IMR-90 (cell line): ENCODE measurements around the gene DNAH6. TPM values are rescaled to one million over a fixed set of nuclear protein-coding genes. Genes with fewer than 3 reads are reported as not detected.
A peak's percentile ranks its signal among the peaks of the same experiment; 100 is the strongest.

Experiments
- ATAC-seq: fragments of 200-7000 bp; cut with Tn5 transposase; 2 replicates; pipeline ENCODE4 v1.9.1; 2020; ENCODE audit warnings: low read depth, mild to moderate bottlenecking, moderate library complexity
- BruUV-seq: library from RNA; stranded (reverse); fragments of 400-500 nt; replicated peaks from 2 replicates; lab custom pipeline; 2021; lab: Mats Ljungman, UMichigan
- CTCF ChIA-PET: fragments of 300-600 bp; formaldehyde crosslinking; extraction: SDS; loops from one replicate; lab custom pipeline; 2021; ENCODE audit warnings: antibody characterized with exemption; lab: Yijun Ruan, JAX
- POLR2A ChIA-PET: fragments of 300-600 bp; sonication (Branson Sonifier 250); formaldehyde crosslinking; loops from one replicate; lab custom pipeline; 2022; ENCODE audit warnings: antibody characterized with exemption; ENCODE audit not compliant: unreplicated experiment; lab: Charles Lee
- DNase-seq: peaks from one replicate; pipeline ENCODE4 v3.0.0; 2013
- H2AFZ ChIP-seq: replicated peaks from 2 replicates; pipeline ENCODE3; 2013; ENCODE audit warnings: low read length, mild to moderate bottlenecking; ENCODE audit not compliant: poor library complexity
- H2AK5ac ChIP-seq: 2 replicates; pipeline ENCODE4 v1.6.1; 2013; ENCODE audit warnings: low read depth, low read length, inconsistent platforms
- H2AK9ac ChIP-seq: replicated peaks from 2 replicates; pipeline ENCODE3; 2013; ENCODE audit warnings: mild to moderate bottlenecking, low read depth, low read length, moderate library complexity; ENCODE audit not compliant: poor library complexity
- H2BK120ac ChIP-seq: 2 replicates; pipeline ENCODE4 v1.6.1; 2013; ENCODE audit warnings: low read depth, low read length, inconsistent platforms
- H2BK15ac ChIP-seq: 3 replicates; pipeline ENCODE4 v1.6.1; 2013; ENCODE audit warnings: low read depth, low read length, inconsistent platforms
- H2BK20ac ChIP-seq: 2 replicates; pipeline ENCODE4 v1.6.1; 2013; ENCODE audit warnings: low read depth, mild to moderate bottlenecking, inconsistent platforms, low read length, moderate library complexity
- H2BK5ac ChIP-seq: 2 replicates; pipeline ENCODE4 v1.6.1; 2013; ENCODE audit warnings: mild to moderate bottlenecking, low read depth, low read length, inconsistent platforms; ENCODE audit not compliant: poor library complexity, severe bottlenecking
- H3K14ac ChIP-seq: replicated peaks from 2 replicates; pipeline ENCODE4 v1.6.1; 2013; ENCODE audit warnings: low read depth, low read length, inconsistent platforms
- H3K18ac ChIP-seq: 2 replicates; pipeline ENCODE4 v1.6.1; 2013; ENCODE audit warnings: low read depth, low read length, control low read depth
- H3K23ac ChIP-seq: 2 replicates; pipeline ENCODE4 v1.6.1; 2013; ENCODE audit warnings: low read depth, low read length, inconsistent platforms
- H3K27ac ChIP-seq: 2 replicates; pipeline ENCODE4 v1.5.1; 2013; ENCODE audit warnings: mild to moderate bottlenecking, control low read depth, low read length; ENCODE audit not compliant: insufficient read depth
- H3K27me3 ChIP-seq: 2 replicates; pipeline ENCODE4 v1.6.1; 2013; ENCODE audit warnings: low read length; ENCODE audit not compliant: control insufficient read depth, insufficient read depth
- H3K36me3 ChIP-seq: 2 replicates; pipeline ENCODE4 v1.6.1; 2013; ENCODE audit warnings: low read length, mixed read lengths; ENCODE audit not compliant: control insufficient read depth, insufficient read depth
- H3K4ac ChIP-seq: 2 replicates; pipeline ENCODE4 v1.6.1; 2013; ENCODE audit warnings: low read depth, low read length, inconsistent platforms
- H3K4me1 ChIP-seq: 2 replicates; pipeline ENCODE4 v1.6.1; 2013; ENCODE audit warnings: low read length, mixed read lengths; ENCODE audit not compliant: control insufficient read depth, insufficient read depth
- H3K4me2 ChIP-seq: 2 replicates; pipeline ENCODE4 v1.6.1; 2013; ENCODE audit warnings: low read depth, mild to moderate bottlenecking, control low read depth, low read length, moderate library complexity
- H3K4me3 ChIP-seq: 2 replicates; pipeline ENCODE4 v1.5.1; 2013; ENCODE audit warnings: low read depth, mild to moderate bottlenecking, control low read depth, low read length, moderate library complexity; ENCODE audit not compliant: insufficient read depth
- H3K56ac ChIP-seq: 2 replicates; pipeline ENCODE4 v1.6.1; 2013; ENCODE audit warnings: low read length, inconsistent platforms; ENCODE audit not compliant: insufficient read depth; ENCODE audit errors: extremely low read depth
- H3K79me1 ChIP-seq, 2 experiments: 2 replicates each; pipeline ENCODE4 v1.6.1; 2013; ENCODE audit warnings: low read length in 2 of 2, inconsistent platforms in 1 of 2, low read depth in 1 of 2
- H3K9ac ChIP-seq: 2 replicates; pipeline ENCODE4 v1.6.1; 2013; ENCODE audit warnings: low read depth, low read length, control low read depth
- H3K9me1 ChIP-seq: 2 replicates; pipeline ENCODE4 v1.6.1; 2013; ENCODE audit warnings: low read length, inconsistent platforms; ENCODE audit not compliant: insufficient read depth
- H3K9me3 ChIP-seq: 2 replicates; pipeline ENCODE4 v1.6.1; 2013; ENCODE audit warnings: low read length; ENCODE audit not compliant: control insufficient read depth, insufficient read depth
- H4K20me1 ChIP-seq: 2 replicates; pipeline ENCODE4 v1.6.1; 2013; ENCODE audit warnings: low read length, inconsistent platforms; ENCODE audit not compliant: insufficient read depth
- H4K5ac ChIP-seq: 2 replicates; pipeline ENCODE4 v1.6.1; 2013; ENCODE audit warnings: mild to moderate bottlenecking, low read depth, low read length, control low read depth
- H4K8ac ChIP-seq, 2 experiments: 2 replicates each; pipeline ENCODE4 v1.6.1; 2013; ENCODE audit warnings: low read depth in 2 of 2, low read length in 2 of 2, control low read depth in 1 of 2, inconsistent platforms in 1 of 2
- H4K91ac ChIP-seq: 2 replicates; pipeline ENCODE4 v1.6.1; 2013; ENCODE audit warnings: low read depth, low read length, inconsistent platforms; ENCODE audit not compliant: insufficient read depth
- MAFK ChIP-seq: IDR thresholded peaks from 2 replicates; pipeline ENCODE4 v1.6.1; 2012; ENCODE audit warnings: low read depth, low read length, improper control_type of control experiment
- RCOR1 ChIP-seq: IDR thresholded peaks from 2 replicates; pipeline ENCODE4 v1.6.1; 2012; ENCODE audit warnings: mild to moderate bottlenecking, low read length, improper control_type of control experiment; ENCODE audit not compliant: insufficient replicate concordance
- WGBS, 2 experiments: methylation state at CpG; one replicate each; pipeline versions ENCODE4 v1.1.5 to v1.1.7; 2013; ENCODE audit warnings: missing lambda C conversion rate in 2 of 2; ENCODE audit not compliant: insufficient read length in 1 of 2; ENCODE audit errors: extremely low coverage in 2 of 2; 5-methylcytosine and 5-hydroxymethylcytosine counted together
- dilution Hi-C: fragments of 300-500 bp; cut with HindIII; formaldehyde crosslinking; loops from one replicate; pipeline ENCODE4 v1.14.3; 2018; ENCODE audit warnings: low sequenced_read_pairs; ENCODE audit not compliant: unreplicated experiment
- in situ Hi-C: fragments of 300-500 bp; cut with MboI; formaldehyde crosslinking; loops from 3 replicates; pipeline ENCODE4 v1.14.3; 2019; ENCODE audit warnings: low sequenced_read_pairs, inconsistent platforms, mixed read lengths
- intact Hi-C: fragments of 100-400 bp; cut with micrococcal nuclease; formaldehyde crosslinking; loops from 2 replicates; pipeline ENCODE4 v1.10.0; 2022
- polyA plus RNA-seq, 3 experiments: library from polyadenylated mRNA; depleted of rRNA; stranded (reverse); fragments of >200 nt; gene quantifications; 2 replicates each; pipeline ENCODE4 v1.2.3, GENCODE V29; 2012; ENCODE audit warnings: low replicate concordance in 1 of 3
- total RNA-seq: library from RNA; depleted of rRNA; stranded (reverse); fragments of >200 nt; gene quantifications from 2 replicates; pipeline ENCODE4 v1.2.3, GENCODE V29; 2012

Gene DNAH6
- total and polyA plus RNA-seq, 2 of the 4 experiments (the other 2 are of a cell fraction): under 0.01 to 0.07 TPM

DNA sequence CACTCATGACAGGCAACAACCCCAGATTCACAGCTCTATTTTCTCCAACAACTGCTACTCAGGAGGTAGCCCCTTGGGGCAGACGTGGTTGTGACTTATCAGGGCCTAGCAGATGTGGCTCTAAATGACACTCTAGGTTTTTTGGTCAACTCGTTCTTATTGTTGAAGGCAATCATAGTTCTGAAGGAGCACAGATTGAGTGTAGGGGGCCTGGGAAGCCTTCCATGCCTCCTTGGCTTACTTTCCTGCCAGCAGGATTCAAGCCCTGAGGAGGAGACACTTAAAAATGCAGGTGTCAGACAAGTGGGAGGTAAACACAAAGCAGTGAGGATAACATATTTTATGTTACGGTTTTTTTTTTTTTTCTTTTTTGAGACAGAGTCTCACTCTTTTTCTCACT is 33.7 kb upstream of the DNAH6 start:
- peak overlapping the region; percentile 76 for H2AFZ ChIP-seq
- no TSS peak for BruUV-seq
- H3K4me1 ChIP-seq: peaks cover 9% of the 10 kb centered on the region
- no peak overlapping the region for H3K27ac ChIP-seq
- H4K91ac ChIP-seq: peak overlapping the region; percentile 10; the same call in 1 of the 2 replicates
- 20% methylated on average over 1 of the region's 3 CpGs; no CpG with 5 or more reads in 1 of the 2 experiments for WGBS, 2 experiments
- H3K9ac ChIP-seq: no peak overlapping the region
- H3K9me3 ChIP-seq: peaks cover 3% of the 10 kb centered on the region; the same call in 1 of the 2 replicates
- no peaks in the 10 kb centered on the region for H3K79me1 ChIP-seq
- H2BK15ac ChIP-seq: no peak overlapping the region; the same call in 2 of the 3 replicates
- DNase-seq (no peak), ATAC-seq (no peak)
- ChIA-PET POLR2A (no interaction called here), CTCF (no interaction called here)
- H4K8ac ChIP-seq: peak overlapping the region in 1 of 2 experiments; percentile 54; a peak in 1 of 4 replicates
- H3K4me2 ChIP-seq: no peak overlapping the region
- 0 out of 2 replicates have a peak overlapping the region, but pooled peaks have one; percentile 12 for H3K4ac ChIP-seq
- no peak overlapping the region for H3K4me3 ChIP-seq
- in situ Hi-C loops: loop anchor here (25.0 kb wide), 1 partner anchor 805 kb away; no protein-coding TSS in a partner anchor
- no peak overlapping the region for H2AK9ac ChIP-seq
- H3K56ac ChIP-seq: no peak overlapping the region
- H3K27me3 ChIP-seq: no peaks in the 10 kb centered on the region
- H2BK5ac ChIP-seq: no peak overlapping the region
- peak overlapping the region; percentile 50 for H2BK120ac ChIP-seq
- H2AK5ac ChIP-seq: peak overlapping the region; percentile 51; the same call in 1 of the 2 replicates
- no peak overlapping the region for H3K18ac ChIP-seq
- H2BK20ac ChIP-seq: peak overlapping the region; percentile 44; the same call in 1 of the 2 replicates
- intact Hi-C loops: no loop called here
- H3K9me1 ChIP-seq: peaks cover 11% of the 10 kb centered on the region
- no peak overlapping the region for H4K5ac ChIP-seq
- H3K36me3 ChIP-seq: no peaks in the 10 kb centered on the region
- dilution Hi-C loops: no loop called here
- H3K23ac ChIP-seq: no peak overlapping the region; the same call in 1 of the 2 replicates
- H4K20me1 ChIP-seq: no peaks in the 10 kb centered on the region
- no peak for TF ChIP-seq MAFK
- no peak for TF ChIP-seq RCOR1
- H3K14ac ChIP-seq: peak overlapping the region; percentile 65; the same call in 1 of the 2 replicates
